K562 (cell line): ENCODE results near the gene ICAM1.

Experiments used
- EP300 ChIP-seq: IDR thresholded peaks from 2 replicates; pipeline ENCODE4 v1.6.1; 2012; ENCODE audit warnings: low read length, improper control_type of control experiment
- NFE2 ChIP-seq: IDR thresholded peaks from 2 replicates; pipeline ENCODE4 v1.6.1; 2014; ENCODE audit warnings: antibody characterized with exemption, low read depth
- NFYB ChIP-seq: IDR thresholded peaks from 2 replicates; pipeline ENCODE4 v1.6.1; 2011; ENCODE audit warnings: mild to moderate bottlenecking, moderate library complexity; ENCODE audit not compliant: insufficient read length; ENCODE audit errors: extremely low read depth
- NR4A1 ChIP-seq, 2 experiments: fragments of 250-450 bp in 1 of 2; fragments of 450-650 bp in 1 of 2; sonication (Bioruptor Pico) in 1 of 2; IDR thresholded peaks; 2 replicates each; pipeline versions ENCODE4 v1.4.0 to v1.6.1; 2016 to 2020; ENCODE audit warnings: mild to moderate bottlenecking in 2 of 2, missing compliant biosample characterization in 1 of 2, missing genetic modification characterization in 1 of 2, moderate library complexity in 1 of 2
- PHF8 ChIP-seq: fragments of 200-600 bp; sonication (generic); IDR thresholded peaks from 2 replicates; pipeline ENCODE4 v1.6.1; 2012; ENCODE audit warnings: mixed run types, mild to moderate bottlenecking, inconsistent platforms, low read length, moderate library complexity, borderline replicate concordance
- RCOR1 ChIP-seq, 2 experiments: IDR thresholded peaks; 2 replicates each; pipeline ENCODE4 v1.6.1; 2012; ENCODE audit warnings: low read depth in 2 of 2, low read length in 2 of 2, borderline replicate concordance in 1 of 2, improper control_type of control experiment in 1 of 2
- SREBF2 ChIP-seq: sonication (generic); formaldehyde crosslinking; IDR thresholded peaks from 2 replicates; pipeline ENCODE4 v1.4.0; 2020; ENCODE audit warnings: mild to moderate bottlenecking, missing genetic modification reagents
- TF ChIP-seq, protein P1 (sequence below), 3 experiments: IDR thresholded peaks in 2 of 3; conservative IDR thresholded peaks in 1 of 3; 2 replicates each; pipeline ENCODE4 v1.5.1; 2011 to 2012; ENCODE audit warnings: low read length in 3 of 3, mild to moderate bottlenecking in 3 of 3, control low read depth in 2 of 3, improper control_type of control experiment in 1 of 3, inconsistent platforms in 1 of 3, low read depth in 1 of 3, mixed read lengths in 1 of 3, moderate library complexity in 1 of 3; ENCODE audit not compliant: insufficient read depth in 2 of 3
- TF ChIP-seq, protein P2 (sequence below), 2 experiments: fragments of 250-450 bp in 1 of 2; fragments of 450-650 bp in 1 of 2; sonication (Bioruptor Pico) in 1 of 2; IDR thresholded peaks; 2 replicates each; pipeline versions ENCODE4 v1.6.1 to v1.8.0; 2016 to 2021; ENCODE audit warnings: mild to moderate bottlenecking in 2 of 2, moderate library complexity in 2 of 2, missing compliant biosample characterization in 1 of 2, missing genetic modification characterization in 1 of 2
- TF ChIP-seq, protein P3 (sequence below): fragments of 450-650 bp; IDR thresholded peaks from 2 replicates; pipeline ENCODE4 v1.6.1; 2016; ENCODE audit warnings: low read depth
- TF ChIP-seq, protein P4 (sequence below): sonication (generic); formaldehyde crosslinking; IDR thresholded peaks from 2 replicates; pipeline ENCODE4 v1.9.0; 2022; ENCODE audit warnings: mild to moderate bottlenecking, missing genetic modification reagents

DNA sequence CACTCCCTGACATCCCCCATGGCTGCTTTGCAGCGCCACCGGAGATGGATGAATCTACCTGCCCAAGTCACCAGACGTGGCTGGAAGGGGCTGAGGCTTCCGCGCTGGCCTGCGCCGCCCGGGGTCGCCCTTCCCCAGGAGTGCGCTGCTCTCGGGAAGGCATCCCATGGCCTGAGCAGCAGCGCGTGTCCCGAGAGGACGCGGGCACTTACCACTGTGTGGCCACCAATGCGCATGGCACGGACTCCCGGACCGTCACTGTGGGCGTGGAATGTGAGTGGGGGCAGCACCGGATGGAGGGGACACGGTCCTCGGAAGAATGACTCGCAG, 23.4 kb downstream of the ICAM1 start:
- TF ChIP-seq, protein P1, sequence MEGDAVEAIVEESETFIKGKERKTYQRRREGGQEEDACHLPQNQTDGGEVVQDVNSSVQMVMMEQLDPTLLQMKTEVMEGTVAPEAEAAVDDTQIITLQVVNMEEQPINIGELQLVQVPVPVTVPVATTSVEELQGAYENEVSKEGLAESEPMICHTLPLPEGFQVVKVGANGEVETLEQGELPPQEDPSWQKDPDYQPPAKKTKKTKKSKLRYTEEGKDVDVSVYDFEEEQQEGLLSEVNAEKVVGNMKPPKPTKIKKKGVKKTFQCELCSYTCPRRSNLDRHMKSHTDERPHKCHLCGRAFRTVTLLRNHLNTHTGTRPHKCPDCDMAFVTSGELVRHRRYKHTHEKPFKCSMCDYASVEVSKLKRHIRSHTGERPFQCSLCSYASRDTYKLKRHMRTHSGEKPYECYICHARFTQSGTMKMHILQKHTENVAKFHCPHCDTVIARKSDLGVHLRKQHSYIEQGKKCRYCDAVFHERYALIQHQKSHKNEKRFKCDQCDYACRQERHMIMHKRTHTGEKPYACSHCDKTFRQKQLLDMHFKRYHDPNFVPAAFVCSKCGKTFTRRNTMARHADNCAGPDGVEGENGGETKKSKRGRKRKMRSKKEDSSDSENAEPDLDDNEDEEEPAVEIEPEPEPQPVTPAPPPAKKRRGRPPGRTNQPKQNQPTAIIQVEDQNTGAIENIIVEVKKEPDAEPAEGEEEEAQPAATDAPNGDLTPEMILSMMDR (IDR thresholded peaks at IDR 0.05 in 2 of 3, conservative IDR thresholded peaks at IDR 0.05 in 1 of 3; ENCODE audit: insufficient read depth in 2 of 3, low read depth in 1 of 3, low read length in 3 of 3): no peak
- TF ChIP-seq, protein P2, sequence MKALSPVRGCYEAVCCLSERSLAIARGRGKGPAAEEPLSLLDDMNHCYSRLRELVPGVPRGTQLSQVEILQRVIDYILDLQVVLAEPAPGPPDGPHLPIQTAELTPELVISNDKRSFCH (CRISPR knock-in tag; IDR thresholded peaks at IDR 0.05): no peak
- TF ChIP-seq, protein P2 (tag; IDR thresholded peaks at IDR 0.05): no peak
- TF ChIP-seq, protein P3, sequence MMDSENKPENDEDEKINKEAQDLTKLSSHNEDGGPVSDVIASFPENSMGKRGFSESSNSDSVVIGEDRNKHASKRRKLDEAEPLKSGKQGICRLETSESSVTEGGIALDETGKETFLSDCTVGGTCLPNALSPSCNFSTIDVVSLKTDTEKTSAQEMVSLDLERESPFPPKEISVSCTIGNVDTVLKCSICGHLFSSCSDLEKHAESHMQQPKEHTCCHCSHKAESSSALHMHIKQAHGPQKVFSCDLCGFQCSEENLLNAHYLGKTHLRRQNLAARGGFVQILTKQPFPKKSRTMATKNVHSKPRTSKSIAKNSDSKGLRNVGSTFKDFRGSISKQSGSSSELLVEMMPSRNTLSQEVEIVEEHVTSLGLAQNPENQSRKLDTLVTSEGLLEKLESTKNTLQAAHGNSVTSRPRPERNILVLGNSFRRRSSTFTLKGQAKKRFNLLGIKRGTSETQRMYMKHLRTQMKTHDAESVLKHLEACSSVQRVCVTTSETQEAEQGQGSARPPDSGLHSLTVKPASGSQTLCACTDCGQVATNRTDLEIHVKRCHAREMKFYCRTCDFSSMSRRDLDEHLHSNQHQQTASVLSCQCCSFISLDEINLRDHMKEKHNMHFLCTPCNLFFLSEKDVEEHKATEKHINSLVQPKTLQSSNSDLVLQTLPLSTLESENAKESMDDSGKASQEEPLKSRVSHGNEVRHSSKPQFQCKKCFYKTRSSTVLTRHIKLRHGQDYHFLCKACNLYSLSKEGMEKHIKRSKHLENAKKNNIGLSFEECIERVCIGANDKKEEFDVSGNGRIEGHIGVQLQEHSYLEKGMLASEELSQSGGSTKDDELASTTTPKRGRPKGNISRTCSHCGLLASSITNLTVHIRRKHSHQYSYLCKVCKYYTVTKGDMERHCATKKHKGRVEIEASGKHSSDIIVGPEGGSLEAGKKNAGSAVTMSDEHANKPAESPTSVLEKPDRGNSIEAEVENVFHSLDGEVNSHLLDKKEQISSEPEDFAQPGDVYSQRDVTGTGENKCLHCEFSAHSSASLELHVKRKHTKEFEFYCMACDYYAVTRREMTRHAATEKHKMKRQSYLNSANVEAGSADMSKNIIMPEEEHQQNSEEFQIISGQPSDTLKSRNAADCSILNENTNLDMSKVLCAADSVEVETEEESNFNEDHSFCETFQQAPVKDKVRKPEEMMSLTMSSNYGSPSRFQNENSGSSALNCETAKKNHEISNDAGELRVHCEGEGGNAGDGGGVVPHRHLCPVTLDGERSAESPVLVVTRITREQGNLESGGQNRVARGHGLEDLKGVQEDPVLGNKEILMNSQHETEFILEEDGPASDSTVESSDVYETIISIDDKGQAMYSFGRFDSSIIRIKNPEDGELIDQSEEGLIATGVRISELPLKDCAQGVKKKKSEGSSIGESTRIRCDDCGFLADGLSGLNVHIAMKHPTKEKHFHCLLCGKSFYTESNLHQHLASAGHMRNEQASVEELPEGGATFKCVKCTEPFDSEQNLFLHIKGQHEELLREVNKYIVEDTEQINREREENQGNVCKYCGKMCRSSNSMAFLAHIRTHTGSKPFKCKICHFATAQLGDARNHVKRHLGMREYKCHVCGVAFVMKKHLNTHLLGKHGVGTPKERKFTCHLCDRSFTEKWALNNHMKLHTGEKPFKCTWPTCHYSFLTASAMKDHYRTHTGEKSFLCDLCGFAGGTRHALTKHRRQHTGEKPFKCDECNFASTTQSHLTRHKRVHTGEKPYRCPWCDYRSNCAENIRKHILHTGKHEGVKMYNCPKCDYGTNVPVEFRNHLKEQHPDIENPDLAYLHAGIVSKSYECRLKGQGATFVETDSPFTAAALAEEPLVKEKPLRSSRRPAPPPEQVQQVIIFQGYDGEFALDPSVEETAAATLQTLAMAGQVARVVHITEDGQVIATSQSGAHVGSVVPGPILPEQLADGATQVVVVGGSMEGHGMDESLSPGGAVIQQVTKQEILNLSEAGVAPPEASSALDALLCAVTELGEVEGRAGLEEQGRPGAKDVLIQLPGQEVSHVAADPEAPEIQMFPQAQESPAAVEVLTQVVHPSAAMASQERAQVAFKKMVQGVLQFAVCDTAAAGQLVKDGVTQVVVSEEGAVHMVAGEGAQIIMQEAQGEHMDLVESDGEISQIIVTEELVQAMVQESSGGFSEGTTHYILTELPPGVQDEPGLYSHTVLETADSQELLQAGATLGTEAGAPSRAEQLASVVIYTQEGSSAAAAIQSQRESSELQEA: no peak
- TF ChIP-seq NFYB (no peak), EP300 (no peak), NR4A1 (CRISPR knock-in tag; IDR thresholded peaks at IDR 0.05) (no peak), NR4A1 (tag; IDR thresholded peaks at IDR 0.05) (no peak), RCOR1 (IDR thresholded peaks at IDR 0.05; ENCODE audit: borderline replicate concordance in 1 of 2, low read depth in 2 of 2, low read length in 2 of 2) (no peak), SREBF2 (CRISPR knock-in tag) (no peak), NFE2 (no peak), PHF8 (no peak)
- TF ChIP-seq, protein P4, sequence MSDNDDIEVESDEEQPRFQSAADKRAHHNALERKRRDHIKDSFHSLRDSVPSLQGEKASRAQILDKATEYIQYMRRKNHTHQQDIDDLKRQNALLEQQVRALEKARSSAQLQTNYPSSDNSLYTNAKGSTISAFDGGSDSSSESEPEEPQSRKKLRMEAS (CRISPR knock-in tag): no peak
